Gastroesophageal sphincter (tissue), 4 donors: Measurements from ENCODE around the gene IRX4. TPM values are rescaled to one million over a fixed set of nuclear protein-coding genes. Genes with fewer than 3 reads are reported as not detected.

Experiments used
- ATAC-seq: fragments of 150-250 bp; one replicate; pipeline ENCODE4 v1.9.1; 2016; ENCODE audit warnings: mild to moderate bottlenecking, moderate library complexity
- H3K27ac ChIP-seq, 4 donors: fragments of 200-600 bp; sonication (generic) in 3 of 4; 1 replicate in 3 of 4; 2 replicates in 1 of 4; pipeline ENCODE4 v1.5.1; 2016 to 2019
- H3K27me3 ChIP-seq: fragments of 200-600 bp; sonication (generic); one replicate; pipeline ENCODE4 v1.5.1; 2019
- H3K36me3 ChIP-seq, 2 donors: fragments of 200-600 bp; sonication (generic); one replicate each; pipeline ENCODE4 v1.5.1; 2019; ENCODE audit warnings: control low read depth in 1 of 2
- H3K4me1 ChIP-seq, 3 donors: fragments of 200-600 bp; sonication (generic); 1 replicate in 2 of 3; 2 replicates in 1 of 3; pipeline ENCODE4 v1.5.1; 2016 to 2019; ENCODE audit warnings: control low read depth in 2 of 3
- H3K4me3 ChIP-seq, 2 donors: fragments of 200-600 bp; sonication (generic); one replicate each; pipeline ENCODE4 v1.5.1; 2019; ENCODE audit warnings: mild to moderate bottlenecking in 1 of 2, moderate library complexity in 1 of 2
- H3K9me3 ChIP-seq, 3 donors: fragments of 200-600 bp; sonication (generic); one replicate each; pipeline ENCODE4 v1.5.1; 2017 to 2019; ENCODE audit warnings: control low read depth in 2 of 3
- CTCF ChIP-seq, 4 experiments: fragments of 200-600 bp in 2 of 4; fragments of 450-650 bp in 2 of 4; sonication (generic) in 1 of 4; IDR thresholded peaks; one replicate each; pipeline ENCODE4 v1.5.1; 2017 to 2019; ENCODE audit warnings: antibody characterized with exemption in 4 of 4, mild to moderate bottlenecking in 2 of 4, moderate library complexity in 2 of 4
- EP300 ChIP-seq: sonication (generic); formaldehyde crosslinking; IDR thresholded peaks from one replicate; pipeline ENCODE4 v1.6.1; 2017; ENCODE audit warnings: antibody characterized with exemption, mild to moderate bottlenecking
- POLR2A ChIP-seq, 2 donors: fragments of 450-650 bp; IDR thresholded peaks; one replicate each; pipeline ENCODE4 v1.6.1; 2017; ENCODE audit warnings: antibody characterized with exemption in 2 of 2, mild to moderate bottlenecking in 2 of 2, moderate library complexity in 1 of 2
- POLR2AphosphoS5 ChIP-seq: sonication (generic); formaldehyde crosslinking; IDR thresholded peaks from one replicate; pipeline ENCODE4 v1.6.1; 2017; ENCODE audit warnings: antibody characterized with exemption
- WGBS, 2 donors: methylation state at CpG; one replicate each; pipeline ENCODE4 v1.1.5; 2018; ENCODE audit warnings: low coverage in 1 of 2; 5-methylcytosine and 5-hydroxymethylcytosine counted together
- total RNA-seq, 4 donors: library from RNA; depleted of rRNA; stranded (reverse); fragments of >200 nt; gene quantifications; one replicate each; pipeline ENCODE4 v1.1.0, GENCODE V29; 2016

IRX4 gene
- total RNA-seq, 4 donors from 2014 or later = 0.96 TPM; not detected in 3

DNA sequence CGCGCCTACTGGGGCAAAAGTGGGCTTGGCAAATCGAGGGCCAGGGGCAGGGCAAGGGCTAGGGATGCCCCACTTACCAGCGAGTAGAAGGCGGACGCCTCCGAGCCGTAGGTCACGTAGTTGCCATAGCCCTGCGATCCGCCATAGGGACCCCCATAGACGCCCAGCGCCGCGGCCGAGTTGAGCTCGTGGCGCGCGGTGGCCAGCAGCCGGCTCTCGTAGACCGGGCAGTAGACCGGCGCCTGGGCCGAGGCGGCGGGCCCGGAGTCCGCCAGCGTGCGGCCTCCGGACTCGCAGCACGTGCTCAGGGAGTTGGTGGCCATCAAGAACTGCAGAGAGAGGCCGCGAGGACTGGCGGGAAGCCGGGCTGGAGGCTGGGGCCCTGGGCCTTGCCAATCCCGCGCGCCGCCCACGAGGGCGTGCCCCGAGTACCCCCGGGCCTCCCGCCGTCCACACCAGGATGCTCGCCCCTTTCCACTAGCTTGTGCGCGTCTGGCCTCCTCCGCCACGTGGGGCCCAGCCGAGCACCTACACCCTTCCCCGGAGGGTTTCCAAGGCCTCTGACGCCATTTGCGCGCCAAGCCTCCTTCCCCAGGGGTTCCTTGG, 891 bp downstream of the IRX4 start:
- Histone ChIP-seq H3K9me3 (no peaks in the 10 kb centered on the region), H3K27me3 (peaks cover 100% of the 10 kb centered on the region), H3K4me3 (no peak overlapping the region), H3K36me3 (no peaks in the 10 kb centered on the region), H3K4me1 (peaks cover 0 to 69% (median 23%) of the 10 kb centered on the region in 3 donors), H3K27ac (no peak overlapping the region)
- TF ChIP-seq POLR2A (IDR thresholded peaks at IDR 0.05) (no peak), CTCF (IDR thresholded peaks at IDR 0.05) (no peak), POLR2AphosphoS5 (no peak), EP300 (no peak)
- no peak for ATAC-seq
- WGBS, 2 donors = 5% methylated on average over 26 of the region's 59 CpGs; no CpG with 5 or more reads in 1 of the 2 donors

- H3K4me3 ChIP-seq = no peak overlapping the region
- no peaks in the 10 kb centered on the region for H3K36me3 ChIP-seq
- H3K27me3 ChIP-seq = peaks cover 100% of the 10 kb centered on the region
- H3K27ac ChIP-seq = no peak overlapping the region
- WGBS, 2 donors = 0 to 4% methylated on average over 4 to 6 of the region's 10 CpGs
- TF ChIP-seq CTCF (IDR thresholded peaks at IDR 0.05) (no peak), POLR2AphosphoS5 (no peak), POLR2A (IDR thresholded peaks at IDR 0.05) (no peak), EP300 (no peak)
- no peak for ATAC-seq
- no peaks in the 10 kb centered on the region for H3K9me3 ChIP-seq
- peaks cover 0 to 69% (median 27%) of the 10 kb centered on the region in 3 donors for H3K4me1 ChIP-seq
These were observed 1.6 kb downstream of the IRX4 start for GRCh38 chr5:1881098-1881572.

DNA sequence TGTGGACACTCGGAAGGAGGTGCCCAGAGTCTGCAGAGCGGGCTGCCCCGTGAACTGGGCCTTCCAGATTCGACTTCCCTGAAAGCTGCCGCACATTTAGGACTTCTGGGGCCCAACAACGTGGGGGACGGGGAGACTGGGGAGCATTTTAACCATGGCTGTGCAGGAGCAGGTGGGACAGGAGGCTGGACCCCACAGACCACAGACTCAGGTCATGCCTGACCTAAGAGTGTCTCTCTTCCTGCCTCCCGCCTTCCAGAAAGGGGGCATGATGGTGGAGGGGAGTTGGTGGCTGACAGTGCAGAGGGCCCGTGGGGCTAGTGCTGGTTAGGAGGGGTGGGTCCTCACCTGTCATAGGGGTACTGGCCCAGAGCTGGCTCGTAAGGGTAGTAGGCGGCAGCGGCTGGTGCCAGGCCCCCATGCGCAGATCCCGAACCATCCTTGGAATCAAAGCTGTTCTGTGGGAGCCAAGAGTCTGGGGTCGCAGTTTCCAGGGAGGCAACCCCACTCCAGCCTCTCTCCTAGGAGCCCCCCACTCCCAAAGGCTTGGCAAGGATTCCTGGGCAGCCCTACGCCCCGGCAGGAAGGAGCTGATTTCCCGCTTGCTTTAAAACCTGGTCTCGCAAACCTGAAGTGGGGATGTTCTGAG, 2.2 kb downstream of the IRX4 start:
- no CpG with 5 or more reads among the region's 19 CpGs for WGBS, 2 donors
- H3K36me3 ChIP-seq = no peaks in the 10 kb centered on the region
- no peaks in the 10 kb centered on the region for H3K9me3 ChIP-seq
- TF ChIP-seq POLR2A (IDR thresholded peaks at IDR 0.05) (no peak), POLR2AphosphoS5 (no peak), CTCF (IDR thresholded peaks at IDR 0.05) (no peak), EP300 (no peak)
- H3K4me1 ChIP-seq = peaks cover 0 to 69% (median 32%) of the 10 kb centered on the region in 3 donors
- no peak overlapping the region for H3K27ac ChIP-seq
- H3K4me3 ChIP-seq = no peak overlapping the region
- ATAC-seq = no peak
- H3K27me3 ChIP-seq = peaks cover 100% of the 10 kb centered on the region

DNA sequence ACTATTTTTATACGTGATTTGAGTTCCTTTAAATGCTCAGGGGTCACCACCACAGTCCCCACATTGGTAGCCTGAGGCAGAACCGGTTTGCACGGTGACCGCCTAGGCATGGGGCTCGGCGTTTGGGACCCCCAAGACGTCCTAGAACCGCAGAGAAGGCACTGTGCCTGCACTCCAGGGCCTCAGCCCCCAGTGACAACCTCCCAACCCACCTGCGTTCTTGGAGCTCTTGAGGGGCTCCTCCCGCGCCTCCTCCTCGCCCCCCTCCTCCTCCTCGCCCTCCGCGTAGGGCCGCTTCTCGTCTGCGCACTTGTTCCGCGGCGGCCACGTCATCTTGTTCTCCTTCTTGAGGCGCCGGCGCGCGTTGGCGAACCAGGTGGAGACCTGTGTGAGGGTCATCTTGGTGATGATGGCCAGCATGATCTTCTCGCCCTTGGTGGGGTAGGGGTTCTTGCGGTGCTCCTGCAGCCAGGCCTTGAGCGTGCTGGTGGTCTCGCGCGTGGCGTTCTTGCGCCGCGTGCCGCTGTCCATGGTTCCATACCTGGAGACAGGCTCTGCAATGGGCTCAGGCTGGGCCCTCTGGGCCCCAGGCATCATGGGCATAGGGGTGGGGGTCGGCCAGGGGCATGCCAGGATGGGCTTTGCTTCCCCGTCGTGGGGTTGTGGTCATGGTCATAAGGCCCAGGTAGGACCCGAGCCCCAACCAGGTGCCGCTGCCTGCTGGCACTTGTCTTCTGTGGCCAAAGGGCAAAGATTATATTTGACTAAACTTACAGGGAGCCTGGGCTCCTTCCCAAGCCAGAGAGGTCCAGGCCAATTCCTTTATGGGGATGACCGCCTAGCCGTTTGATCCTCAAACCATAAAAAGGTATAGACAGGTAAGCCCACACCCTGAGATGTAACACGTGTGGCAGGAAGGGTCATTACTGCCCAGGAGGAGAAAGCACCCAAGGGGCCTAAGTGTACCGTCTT, 3.1 kb downstream of the IRX4 start:
- no peak for TF ChIP-seq EP300
- no peak for TF ChIP-seq POLR2AphosphoS5
- no peak for TF ChIP-seq POLR2A (IDR thresholded peaks at IDR 0.05)
- TF ChIP-seq CTCF (IDR thresholded peaks at IDR 0.05) = no peak
- 5 to 9% methylated on average over 14 to 20 of the region's 48 CpGs for WGBS, 2 donors
- Histone ChIP-seq H3K27me3 (peaks cover 100% of the 10 kb centered on the region), H3K9me3 (no peaks in the 10 kb centered on the region), H3K27ac (no peak overlapping the region), H3K36me3 (no peaks in the 10 kb centered on the region), H3K4me3 (no peak overlapping the region), H3K4me1 (peaks cover 0 to 69% (median 33%) of the 10 kb centered on the region in 3 donors)
- ATAC-seq = no peak
